NCI-H187 (cell line): ENCODE data around the gene TSFM.

ENCODE experiments used
- DNase-seq, 2 experiments: peaks; one replicate each; lab custom pipeline; 2025; lab: John Stamatoyannopoulos, UW

TSFM gene

GRCh38 chr12:57834086-57834876, 51.7 kb downstream of the TSFM start:
- DNase-seq, result peak; percentile 90 to 93

- no peak for DNase-seq
These were observed 53.0 kb downstream of the TSFM start for GRCh38 chr12:57835366-57836288.

- peak in 1 of 2 experiments; percentile 14 for DNase-seq
These were observed 54.1 kb downstream of the TSFM start for GRCh38 chr12:57836442-57837375.

GRCh38 chr12:57837864-57838562, 55.4 kb downstream of the TSFM start:
- peak; percentile 31 to 41 for DNase-seq

GRCh38 chr12:57838594-57839302, 56.2 kb downstream of the TSFM start:
- DNase-seq, result no peak

GRCh38 chr12:57839996-57840395, 57.4 kb downstream of the TSFM start:
- DNase-seq, result no peak

- peak; percentile 24 to 54 for DNase-seq
These were observed 58.1 kb downstream of the TSFM start for GRCh38 chr12:57840726-57841125.

- DNase-seq, result no peak
These were observed 58.9 kb downstream of the TSFM start for GRCh38 chr12:57841445-57841844.

- DNase-seq, result no peak
These were observed 60.0 kb downstream of the TSFM start for GRCh38 chr12:57842342-57843294.

GRCh38 chr12:57844709-57845477, 62.3 kb downstream of the TSFM start:
- no peak for DNase-seq

GRCh38 chr12:57845478-57846284, 63.1 kb downstream of the TSFM start:
- DNase-seq, result no peak

- DNase-seq, result no peak
These were observed 63.6 kb downstream of the TSFM start for GRCh38 chr12:57846285-57846576.

- peak; percentile 99 for DNase-seq
These were observed 64.2 kb downstream of the TSFM start, which contains the start of gene CTDSP2 for GRCh38 chr12:57846577-57847319. CTDSP2 (minus strand) TSS chr12:57846729; CDS start chr12:57846435, 294 bp downstream.
